Measurements from ENCODE around the gene CLNK. TPM values are rescaled to one million over a fixed set of nuclear protein-coding genes. Genes with fewer than 3 reads are reported as not detected.

CLNK gene
- total RNA-seq, 2 experiments from 2014 or later = 2.0 TPM; not detected in 1

DNA sequence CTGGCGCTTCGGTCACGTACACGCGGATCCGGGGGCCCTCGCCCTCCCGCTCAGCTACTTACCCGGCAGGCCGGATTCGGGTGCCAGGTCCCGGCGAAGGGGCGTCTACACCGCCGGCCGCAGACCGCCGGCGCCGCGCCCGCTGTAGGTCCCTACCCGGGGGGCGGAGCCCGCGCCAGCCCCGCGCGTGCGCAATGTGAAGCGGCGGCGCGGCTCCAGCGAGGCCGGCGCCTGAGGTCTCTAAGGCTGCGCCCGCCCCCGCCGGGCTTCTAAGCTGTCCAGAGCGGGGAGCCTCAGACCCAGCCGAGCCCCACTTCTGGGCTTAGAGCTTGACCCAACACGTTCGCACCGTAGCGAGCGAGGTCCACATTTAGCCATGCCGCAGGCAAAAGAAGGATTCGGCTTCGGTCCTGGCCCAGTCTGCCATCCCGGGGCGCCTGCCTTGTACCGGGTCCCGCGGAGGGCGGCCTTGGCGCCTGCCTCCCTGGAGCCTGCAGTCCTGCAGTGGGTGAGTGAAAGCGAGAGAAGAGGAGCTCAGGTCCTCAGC, 227.2 kb downstream of the CLNK start, which contains the start of gene ZNF518B:
ZNF518B (minus strand) TSS at position 172 of the 547 bp plus-strand sequence. CDS start 11,098 bp downstream, outside the sequence.
- DNase-seq (ENCODE audit: low spot score) = peak; percentile 78
- peaks cover 25% of the 10 kb centered on the region for H3K4me1 ChIP-seq (ENCODE audit: insufficient read depth, low read length, poor library complexity, severe bottlenecking)
- H3K36me3 ChIP-seq (ENCODE audit: insufficient read depth, low read length) = peaks cover 25% of the 10 kb centered on the region
- ChIA-PET CTCF (ENCODE audit: unreplicated experiment) (no interaction called here), POLR2A (interaction anchor here (0.5 kb wide), 1 partner anchor 667 kb away, joined by 3 read pairs; no protein-coding TSS in a partner anchor)
- peaks cover 10% of the 10 kb centered on the region for H3K79me2 ChIP-seq (ENCODE audit: insufficient read depth, low read depth, low read length)
- no peak within 1 kb of the TSS for H3K27ac ChIP-seq (ENCODE audit: low read depth, low read length, poor library complexity, severe bottlenecking)
- no peaks in the 10 kb centered on the region for H3K9me2 ChIP-seq (ENCODE audit: insufficient read depth, low read length)
- no peaks in the 10 kb centered on the region for H3K9me3 ChIP-seq (ENCODE audit: low read length)
- intact Hi-C loops (cut with micrococcal nuclease; ENCODE audit: unreplicated experiment) = no loop called here
- no TSS peak for BruUV-seq (replicated peaks)
- peak within 1 kb of the TSS; percentile 77 for H3K4me3 ChIP-seq (ENCODE audit: low read depth, low read length, poor library complexity, severe bottlenecking)
- H3K4me2 ChIP-seq (ENCODE audit: low read length) = peak within 1 kb of the TSS; percentile 81
- TF ChIP-seq CTCF (conservative IDR thresholded peaks at IDR 0.05; ENCODE audit: low read length) (no peak), EZH2phosphoT487 (IDR thresholded peaks at IDR 0.05; ENCODE audit: borderline replicate concordance, low read depth, low read length) (no peak)
- peaks cover 11% of the 10 kb centered on the region for H4K20me1 ChIP-seq (ENCODE audit: insufficient read depth, low read length)
- peak within 1 kb of the TSS; percentile 90 for H2AFZ ChIP-seq (ENCODE audit: low read length)

DNA sequence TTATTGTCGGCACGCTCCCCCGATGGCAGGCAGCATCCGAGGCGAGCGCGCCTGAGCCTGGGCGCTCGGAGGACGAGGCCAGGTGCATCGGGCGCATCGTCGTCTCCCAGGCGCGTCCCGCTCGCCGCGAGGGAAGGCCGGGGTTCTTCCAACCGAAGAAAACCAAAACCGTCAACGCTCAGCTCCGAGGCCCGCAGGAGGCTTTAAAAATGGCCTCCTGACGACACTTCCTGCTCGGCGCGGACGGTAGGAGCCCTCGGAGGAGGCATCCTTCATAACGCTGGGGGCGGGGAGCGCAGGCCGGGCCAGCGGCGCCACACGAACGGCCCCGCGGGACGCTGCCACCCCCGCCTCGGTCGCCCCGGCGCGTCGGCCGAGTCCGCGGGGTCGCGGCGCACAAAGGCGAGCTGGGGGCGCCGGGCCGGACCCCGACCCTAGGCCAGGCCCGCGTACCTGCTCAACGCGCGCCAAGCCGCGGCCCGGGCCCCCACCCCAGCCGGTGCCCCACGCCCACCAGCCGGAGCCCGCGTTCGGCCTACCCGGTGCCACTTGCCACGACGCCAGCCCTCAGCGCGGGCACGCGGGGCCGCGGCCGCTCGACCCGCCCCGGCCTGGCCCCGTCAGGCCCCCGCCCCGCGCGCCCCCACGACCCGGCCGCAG, 227.8 kb downstream of the CLNK start:
- no peaks in the 10 kb centered on the region for H3K9me3 ChIP-seq (ENCODE audit: low read length)
- peak overlapping the region; percentile 77 for H3K4me3 ChIP-seq (ENCODE audit: low read depth, low read length, poor library complexity, severe bottlenecking)
- BruUV-seq (replicated peaks) = no TSS peak
- H3K36me3 ChIP-seq (ENCODE audit: insufficient read depth, low read length) = peaks cover 31% of the 10 kb centered on the region
- no peak for TF ChIP-seq CTCF (conservative IDR thresholded peaks at IDR 0.05; ENCODE audit: low read length)
- no peak for TF ChIP-seq EZH2phosphoT487 (IDR thresholded peaks at IDR 0.05; ENCODE audit: borderline replicate concordance, low read depth, low read length)
- H4K20me1 ChIP-seq (ENCODE audit: insufficient read depth, low read length) = peaks cover 11% of the 10 kb centered on the region
- no peak overlapping the region for H3K27ac ChIP-seq (ENCODE audit: low read depth, low read length, poor library complexity, severe bottlenecking)
- peak; percentile 70 for DNase-seq (ENCODE audit: low spot score)
- CTCF ChIA-PET (ENCODE audit: unreplicated experiment) = no interaction called here
- intact Hi-C loops (cut with micrococcal nuclease; ENCODE audit: unreplicated experiment) = loop anchor here (1.0 kb wide), 1 partner anchor 339 kb away; no protein-coding TSS in a partner anchor
- no peaks in the 10 kb centered on the region for H3K9me2 ChIP-seq (ENCODE audit: insufficient read depth, low read length)
- peak overlapping the region; percentile 81 for H3K4me2 ChIP-seq (ENCODE audit: low read length)
- H3K79me2 ChIP-seq (ENCODE audit: insufficient read depth, low read depth, low read length) = peaks cover 10% of the 10 kb centered on the region
- H3K4me1 ChIP-seq (ENCODE audit: insufficient read depth, low read length, poor library complexity, severe bottlenecking) = peaks cover 25% of the 10 kb centered on the region
- POLR2A ChIA-PET = no interaction called here
- peak overlapping the region; percentile 90 for H2AFZ ChIP-seq (ENCODE audit: low read length)

DNA sequence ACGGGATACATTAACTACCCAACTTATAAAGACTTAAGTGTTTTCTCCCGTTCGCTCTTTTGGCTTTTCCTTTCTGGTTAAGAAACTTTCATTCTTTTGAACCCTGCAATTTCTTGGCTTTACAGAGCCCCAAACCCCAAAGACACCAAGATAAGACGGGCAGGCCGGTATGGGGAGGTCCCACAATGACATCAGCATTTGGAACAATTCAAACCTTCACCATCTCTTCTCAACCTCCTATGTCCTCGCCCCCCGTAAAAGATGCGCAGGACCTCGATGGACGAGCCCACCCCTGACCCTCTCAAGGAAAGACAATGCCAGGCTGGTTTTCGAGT, 228.3 kb downstream of the CLNK start:
- BruUV-seq (replicated peaks) = no TSS peak
- peaks cover 11% of the 10 kb centered on the region for H4K20me1 ChIP-seq (ENCODE audit: insufficient read depth, low read length)
- no peaks in the 10 kb centered on the region for H3K9me2 ChIP-seq (ENCODE audit: insufficient read depth, low read length)
- peak overlapping the region; percentile 77 for H3K4me3 ChIP-seq (ENCODE audit: low read depth, low read length, poor library complexity, severe bottlenecking)
- peaks cover 25% of the 10 kb centered on the region for H3K4me1 ChIP-seq (ENCODE audit: insufficient read depth, low read length, poor library complexity, severe bottlenecking)
- no peak for DNase-seq (ENCODE audit: low spot score)
- TF ChIP-seq CTCF (conservative IDR thresholded peaks at IDR 0.05; ENCODE audit: low read length) = no peak
- ChIA-PET CTCF (ENCODE audit: unreplicated experiment) (no interaction called here), POLR2A (no interaction called here)
- H3K79me2 ChIP-seq (ENCODE audit: insufficient read depth, low read depth, low read length) = peaks cover 10% of the 10 kb centered on the region
- H3K4me2 ChIP-seq (ENCODE audit: low read length) = peak overlapping the region; percentile 81
- peaks cover 33% of the 10 kb centered on the region for H3K36me3 ChIP-seq (ENCODE audit: insufficient read depth, low read length)
- no peak overlapping the region for H3K27ac ChIP-seq (ENCODE audit: low read depth, low read length, poor library complexity, severe bottlenecking)
- intact Hi-C loops (cut with micrococcal nuclease; ENCODE audit: unreplicated experiment) = loop anchor here (1.0 kb wide), 1 partner anchor 339 kb away; no protein-coding TSS in a partner anchor
- peak overlapping the region; percentile 73 for H2AFZ ChIP-seq (ENCODE audit: low read length)
- H3K9me3 ChIP-seq (ENCODE audit: low read length) = no peaks in the 10 kb centered on the region

Data from OCI-LY7 (cell line).